Mucosa of descending colon (tissue), 3 donors: Measurements from ENCODE around the gene MED29. TPM values are rescaled to one million over a fixed set of nuclear protein-coding genes. Genes with fewer than 3 reads are reported as not detected.
A peak's percentile ranks its signal among the peaks of the same experiment; 100 is the strongest.

ENCODE experiments used
- ATAC-seq: fragments of 200-7000 bp; cut with Tn5 transposase; one replicate; pipeline ENCODE4 v1.9.1; 2020; ENCODE audit warnings: mild to moderate bottlenecking, moderate library complexity
- DNase-seq, 3 donors: peaks; one replicate each; pipeline ENCODE4 v3.0.0-alpha.2; 2020
- H3K36me3 ChIP-seq: fragments of 200-600 bp; one replicate; pipeline ENCODE4 v1.8.0; 2021; ENCODE audit warnings: low read depth, mild to moderate bottlenecking
- H3K4me1 ChIP-seq: fragments of 200-600 bp; one replicate; pipeline ENCODE4 v1.8.0; 2021; ENCODE audit warnings: low read depth, mild to moderate bottlenecking
- H3K4me3 ChIP-seq: fragments of 200-600 bp; one replicate; pipeline ENCODE4 v1.8.0; 2021; ENCODE audit warnings: mild to moderate bottlenecking
- H3K9me3 ChIP-seq: fragments of 200-600 bp; one replicate; pipeline ENCODE4 v1.8.0; 2021; ENCODE audit warnings: mild to moderate bottlenecking
- CTCF ChIP-seq: fragments of 200-600 bp; IDR thresholded peaks from one replicate; pipeline ENCODE4 v1.8.0; 2022; ENCODE audit warnings: antibody characterized with exemption, mild to moderate bottlenecking
- intact Hi-C, 2 donors: fragments of 100-400 bp; cut with DNase I in 1 of 2; cut with micrococcal nuclease in 1 of 2; formaldehyde crosslinking; loops; one replicate each; pipeline versions ENCODE4 v1.11.0 to v1.11.1; 2022; cut with DNase I, micrococcal nuclease
- total RNA-seq, 3 donors: library from RNA; stranded (reverse); fragmentation: NEBNext Ultra II Directional in 2 of 3; extraction: Animal tissue kit (Norgen Biotek cat#: 25700) in 2 of 3; gene quantifications; one replicate each; pipeline versions ENCODE4 v1.2.1 to v1.2.4, GENCODE V29; 2021 to 2023
- donor health status: DM: no; HTN: no; CAD: no; lungs with moderate emphysema.
- donor health status: DM: no; HTN: no; CAD: no.
- donor health status: DM: no; HTN: yes; CAD: no.

The MED29 gene
- total RNA-seq, 3 donors from 2014 or later: 28.4 to 31.2 (median 28.8) TPM

GRCh38 chr19:39347332-39348164 lies 43.6 kb upstream of the MED29 start:
- intact Hi-C loops: no loop called here
- no peaks in the 10 kb centered on the region for H3K9me3 ChIP-seq
- DNase-seq (no peak), ATAC-seq (no peak)
- no peaks in the 10 kb centered on the region for H3K36me3 ChIP-seq
- no peak for TF ChIP-seq CTCF
- H3K4me3 ChIP-seq: no peak overlapping the region
- H3K4me1 ChIP-seq: peaks cover 14% of the 10 kb centered on the region

GRCh38 chr19:39349326-39349725 lies 41.9 kb upstream of the MED29 start:
- ATAC-seq (no peak), DNase-seq (no peak)
- peaks cover 6% of the 10 kb centered on the region for H3K4me1 ChIP-seq
- no peaks in the 10 kb centered on the region for H3K9me3 ChIP-seq
- TF ChIP-seq CTCF: no peak
- no peak overlapping the region for H3K4me3 ChIP-seq
- intact Hi-C loops: no loop called here
- H3K36me3 ChIP-seq: no peaks in the 10 kb centered on the region

GRCh38 chr19:39350156-39350555 lies 41.0 kb upstream of the MED29 start:
- no peak overlapping the region for H3K4me3 ChIP-seq
- TF ChIP-seq CTCF: no peak
- peaks cover 2% of the 10 kb centered on the region for H3K36me3 ChIP-seq
- no peak for ATAC-seq
- H3K9me3 ChIP-seq: no peaks in the 10 kb centered on the region
- intact Hi-C loops: no loop called here
- no peak for DNase-seq
- peaks cover 3% of the 10 kb centered on the region for H3K4me1 ChIP-seq

GRCh38 chr19:39351537-39352064 lies 39.6 kb upstream of the MED29 start:
- Histone ChIP-seq H3K36me3 (peaks cover 5% of the 10 kb centered on the region), H3K9me3 (no peaks in the 10 kb centered on the region), H3K4me3 (no peak overlapping the region), H3K4me1 (peaks cover 3% of the 10 kb centered on the region)
- TF ChIP-seq CTCF: no peak
- peak; percentile 30 for ATAC-seq
- DNase-seq: no peak
- intact Hi-C loops: no loop called here

- Histone ChIP-seq H3K9me3 (no peaks in the 10 kb centered on the region), H3K4me3 (no peak overlapping the region), H3K36me3 (peaks cover 5% of the 10 kb centered on the region), H3K4me1 (peaks cover 3% of the 10 kb centered on the region)
- intact Hi-C loops: no loop called here
- ATAC-seq (no peak), DNase-seq (no peak)
- no peak for TF ChIP-seq CTCF
Observed at GRCh38 chr19:39352381-39353255, 38.6 kb upstream of the MED29 start.
